ENCODE results near the gene TIMP2.

- no peak for TF ChIP-seq CTCF (IDR thresholded peaks at IDR 0.05)
- TF ChIP-seq POLR2A (IDR thresholded peaks at IDR 0.05) = no peak
Observed at GRCh38 chr17:78823282-78824046, 101.7 kb downstream of the TIMP2 start.

Data from heart left ventricle (tissue), 13 donors.